HG02642 (cell line): ENCODE measurements around the gene CAMK2D.

Experiments used
- ATAC-seq: cut with Tn5 transposase; IDR thresholded peaks from one replicate; pipeline ENCODE4 v1.9.1; 2021; ENCODE audit warnings: mild to moderate bottlenecking; ENCODE audit not compliant: unreplicated experiment, poor library complexity

CAMK2D gene

GRCh38 chr4:113423631-113424030, 337.9 kb downstream of the CAMK2D start:
- ATAC-seq: no peak

- ATAC-seq: no peak
Measured at GRCh38 chr4:113420938-113421337, 340.6 kb downstream of the CAMK2D start.

- no peak for ATAC-seq
Measured at GRCh38 chr4:113419631-113420030, 341.9 kb downstream of the CAMK2D start.

- ATAC-seq: no peak
Measured at GRCh38 chr4:113411496-113411938, 350.0 kb downstream of the CAMK2D start.

- no peak for ATAC-seq
Measured at GRCh38 chr4:113410686-113411085, 350.9 kb downstream of the CAMK2D start.

- no peak for ATAC-seq
Measured at GRCh38 chr4:113409181-113409580, 352.4 kb downstream of the CAMK2D start.

GRCh38 chr4:113407409-113407808, 354.1 kb downstream of the CAMK2D start:
- ATAC-seq: no peak

- ATAC-seq: no peak
Measured at GRCh38 chr4:113406723-113407016, 354.9 kb downstream of the CAMK2D start.

GRCh38 chr4:113405874-113406722, 355.4 kb downstream of the CAMK2D start:
- no peak for ATAC-seq

- ATAC-seq: no peak
Measured at GRCh38 chr4:113404841-113405240, 356.7 kb downstream of the CAMK2D start.

GRCh38 chr4:113404167-113404571, 357.4 kb downstream of the CAMK2D start:
- no peak for ATAC-seq
